ENCODE data around the gene C14orf132. TPM values are rescaled to one million over a fixed set of nuclear protein-coding genes. Genes with fewer than 3 reads are reported as not detected.

The C14orf132 gene
- total RNA-seq, 4 donors from 2014 or later = 2.4 to 9.5 (median 4.3) TPM

- TF ChIP-seq, protein P1, sequence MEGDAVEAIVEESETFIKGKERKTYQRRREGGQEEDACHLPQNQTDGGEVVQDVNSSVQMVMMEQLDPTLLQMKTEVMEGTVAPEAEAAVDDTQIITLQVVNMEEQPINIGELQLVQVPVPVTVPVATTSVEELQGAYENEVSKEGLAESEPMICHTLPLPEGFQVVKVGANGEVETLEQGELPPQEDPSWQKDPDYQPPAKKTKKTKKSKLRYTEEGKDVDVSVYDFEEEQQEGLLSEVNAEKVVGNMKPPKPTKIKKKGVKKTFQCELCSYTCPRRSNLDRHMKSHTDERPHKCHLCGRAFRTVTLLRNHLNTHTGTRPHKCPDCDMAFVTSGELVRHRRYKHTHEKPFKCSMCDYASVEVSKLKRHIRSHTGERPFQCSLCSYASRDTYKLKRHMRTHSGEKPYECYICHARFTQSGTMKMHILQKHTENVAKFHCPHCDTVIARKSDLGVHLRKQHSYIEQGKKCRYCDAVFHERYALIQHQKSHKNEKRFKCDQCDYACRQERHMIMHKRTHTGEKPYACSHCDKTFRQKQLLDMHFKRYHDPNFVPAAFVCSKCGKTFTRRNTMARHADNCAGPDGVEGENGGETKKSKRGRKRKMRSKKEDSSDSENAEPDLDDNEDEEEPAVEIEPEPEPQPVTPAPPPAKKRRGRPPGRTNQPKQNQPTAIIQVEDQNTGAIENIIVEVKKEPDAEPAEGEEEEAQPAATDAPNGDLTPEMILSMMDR (IDR thresholded peaks at IDR 0.05; ENCODE audit: low read depth) = no peak
Observed at GRCh38 chr14:96109596-96110355, 70.6 kb downstream of the C14orf132 start.

- TF ChIP-seq, protein P1 (IDR thresholded peaks at IDR 0.05; ENCODE audit: low read depth) = no peak
Observed at GRCh38 chr14:96112032-96112431, 72.9 kb downstream of the C14orf132 start.

DNA sequence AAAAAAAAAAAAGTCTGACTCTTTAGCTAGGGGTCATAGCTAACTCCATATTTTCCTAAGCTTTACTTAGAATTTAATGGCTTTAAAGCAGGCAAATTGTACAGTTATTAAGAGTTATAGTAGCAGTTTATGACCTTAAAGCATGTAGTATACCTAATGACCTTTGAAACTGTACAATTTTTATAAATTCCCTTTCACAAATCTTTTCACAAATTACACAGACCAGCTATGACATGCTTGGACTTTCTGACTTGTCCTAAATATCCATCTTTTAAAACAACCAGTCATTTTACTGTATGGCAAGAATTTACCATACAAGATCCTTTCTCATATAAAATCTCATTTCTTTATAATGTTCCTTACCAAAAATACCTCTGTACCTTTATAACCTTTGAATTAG lies 74.8 kb downstream of the C14orf132 start:
- TF ChIP-seq, protein P1 (IDR thresholded peaks at IDR 0.05; ENCODE audit: low read depth) = no peak

GRCh38 chr14:96117101-96117897 lies 78.1 kb downstream of the C14orf132 start:
- TF ChIP-seq, protein P1 (IDR thresholded peaks at IDR 0.05; ENCODE audit: low read depth) = no peak

- TF ChIP-seq, protein P1 (IDR thresholded peaks at IDR 0.05; ENCODE audit: low read depth) = no peak
Observed at GRCh38 chr14:96117960-96118359, 78.8 kb downstream of the C14orf132 start.

DNA sequence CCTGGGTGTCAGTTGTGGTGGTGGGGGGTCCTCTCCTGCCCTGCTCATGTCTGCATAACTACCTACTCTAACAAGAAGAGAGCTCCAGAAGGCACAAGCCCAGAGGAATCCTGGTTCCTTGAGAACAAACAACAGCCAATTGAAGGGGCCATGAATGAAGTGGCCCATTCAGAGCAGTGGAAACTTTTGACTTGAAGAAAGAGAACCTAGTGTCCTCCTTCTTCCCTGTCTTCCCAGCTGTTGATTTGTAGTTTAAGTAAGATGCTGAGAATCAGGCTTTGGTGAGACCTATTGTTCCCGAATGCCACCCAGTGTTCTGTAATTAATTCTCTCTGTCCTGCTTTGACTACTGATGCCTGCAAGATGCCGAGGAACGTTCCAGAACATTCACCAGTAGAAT lies 79.2 kb downstream of the C14orf132 start:
- TF ChIP-seq, protein P1 (IDR thresholded peaks at IDR 0.05; ENCODE audit: low read depth) = no peak

- TF ChIP-seq, protein P1 (IDR thresholded peaks at IDR 0.05; ENCODE audit: low read depth) = no peak
Observed at GRCh38 chr14:96119947-96120346, 80.8 kb downstream of the C14orf132 start.

Data from subcutaneous adipose tissue (tissue), 4 donors.